ENCODE results near the gene COMMD4. TPM values are rescaled to one million over a fixed set of nuclear protein-coding genes. Genes with fewer than 3 reads are reported as not detected.
"Not testable (repeated sequence)": the region's sequence is repeated elsewhere in the genome, so short reads cannot be mapped to it uniquely, and the experiment has no call there.

The COMMD4 gene
- total RNA-seq, 1 donor from 2014 or later: 70.5 TPM

DNA sequence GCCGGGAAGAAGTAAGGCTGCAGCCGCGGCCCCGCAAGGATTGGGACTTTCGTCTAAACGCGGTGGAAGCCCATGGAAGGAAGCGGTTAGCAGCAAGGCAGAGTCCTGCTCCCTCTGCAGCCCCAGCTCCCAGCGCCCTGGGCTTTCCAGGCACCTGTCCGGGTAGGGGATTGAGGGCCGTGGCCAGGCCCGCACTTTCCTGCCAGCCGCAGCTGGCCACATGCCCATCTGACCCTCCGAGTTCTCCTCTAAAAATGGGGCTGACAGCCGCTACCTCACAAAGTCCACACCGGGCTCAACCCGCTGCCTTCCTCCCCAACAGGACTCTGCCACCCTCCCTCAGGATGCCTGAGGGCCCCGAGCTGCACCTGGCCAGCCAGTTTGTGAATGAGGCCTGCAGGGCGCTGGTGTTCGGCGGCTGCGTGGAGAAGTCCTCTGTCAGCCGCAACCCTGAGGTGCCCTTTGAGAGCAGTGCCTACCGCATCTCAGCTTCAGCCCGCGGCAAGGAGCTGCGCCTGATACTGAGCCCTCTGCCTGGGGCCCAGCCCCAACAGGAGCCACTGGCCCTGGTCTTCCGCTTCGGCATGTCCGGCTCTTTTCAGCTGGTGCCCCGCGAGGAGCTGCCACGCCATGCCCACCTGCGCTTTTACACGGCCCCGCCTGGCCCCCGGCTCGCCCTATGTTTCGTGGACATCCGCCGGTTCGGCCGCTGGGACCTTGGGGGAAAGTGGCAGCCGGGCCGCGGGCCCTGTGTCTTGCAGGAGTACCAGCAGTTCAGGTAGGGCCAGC, 12.9 kb downstream of the COMMD4 start:
- Mint-ChIP-seq H3K9me3 (no peaks in the 10 kb centered on the region), H3K27ac (no peak overlapping the region), H3K36me3 (no peaks in the 10 kb centered on the region), H3K27me3 (ENCODE audit: low read depth) (peaks cover 14% of the 10 kb centered on the region), H3K4me3 (peak overlapping the region; percentile 80), H3K4me1 (peaks cover 9% of the 10 kb centered on the region)
- DNase-seq (ENCODE audit: low spot score in 2 of 2, unreplicated experiment in 2 of 2): peak in 1 of 2 experiments; percentile 45
- TF ChIP-seq, protein P1, sequence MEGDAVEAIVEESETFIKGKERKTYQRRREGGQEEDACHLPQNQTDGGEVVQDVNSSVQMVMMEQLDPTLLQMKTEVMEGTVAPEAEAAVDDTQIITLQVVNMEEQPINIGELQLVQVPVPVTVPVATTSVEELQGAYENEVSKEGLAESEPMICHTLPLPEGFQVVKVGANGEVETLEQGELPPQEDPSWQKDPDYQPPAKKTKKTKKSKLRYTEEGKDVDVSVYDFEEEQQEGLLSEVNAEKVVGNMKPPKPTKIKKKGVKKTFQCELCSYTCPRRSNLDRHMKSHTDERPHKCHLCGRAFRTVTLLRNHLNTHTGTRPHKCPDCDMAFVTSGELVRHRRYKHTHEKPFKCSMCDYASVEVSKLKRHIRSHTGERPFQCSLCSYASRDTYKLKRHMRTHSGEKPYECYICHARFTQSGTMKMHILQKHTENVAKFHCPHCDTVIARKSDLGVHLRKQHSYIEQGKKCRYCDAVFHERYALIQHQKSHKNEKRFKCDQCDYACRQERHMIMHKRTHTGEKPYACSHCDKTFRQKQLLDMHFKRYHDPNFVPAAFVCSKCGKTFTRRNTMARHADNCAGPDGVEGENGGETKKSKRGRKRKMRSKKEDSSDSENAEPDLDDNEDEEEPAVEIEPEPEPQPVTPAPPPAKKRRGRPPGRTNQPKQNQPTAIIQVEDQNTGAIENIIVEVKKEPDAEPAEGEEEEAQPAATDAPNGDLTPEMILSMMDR (IDR thresholded peaks at IDR 0.05; ENCODE audit: unreplicated experiment): no peak

DNA sequence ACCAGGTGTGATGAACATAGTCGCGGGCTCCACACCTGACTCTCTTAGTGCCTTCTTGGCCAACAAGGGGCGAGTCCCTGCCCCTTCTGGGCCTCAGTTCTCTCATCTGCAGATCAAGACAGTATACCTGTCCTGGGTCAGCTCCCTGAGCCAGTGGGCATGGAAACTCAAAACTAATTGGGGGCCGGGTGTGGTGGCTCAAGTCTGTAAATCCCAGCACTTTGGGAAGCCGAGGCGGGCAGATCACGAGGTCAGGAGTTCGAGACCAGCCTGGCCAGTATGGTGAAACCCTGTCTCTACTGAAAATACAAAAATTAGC, 13.4 kb downstream of the COMMD4 start:
- not testable (repeated sequence) for H3K9me3 Mint-ChIP-seq; H3K36me3 Mint-ChIP-seq; DNase-seq (ENCODE audit: low spot score in 2 of 2, unreplicated experiment in 2 of 2); H3K4me1 Mint-ChIP-seq; H3K27ac Mint-ChIP-seq
- H3K27me3 Mint-ChIP-seq (ENCODE audit: low read depth): peaks cover 14% of the 10 kb centered on the region
- H3K4me3 Mint-ChIP-seq: peak overlapping the region; percentile 80

DNA sequence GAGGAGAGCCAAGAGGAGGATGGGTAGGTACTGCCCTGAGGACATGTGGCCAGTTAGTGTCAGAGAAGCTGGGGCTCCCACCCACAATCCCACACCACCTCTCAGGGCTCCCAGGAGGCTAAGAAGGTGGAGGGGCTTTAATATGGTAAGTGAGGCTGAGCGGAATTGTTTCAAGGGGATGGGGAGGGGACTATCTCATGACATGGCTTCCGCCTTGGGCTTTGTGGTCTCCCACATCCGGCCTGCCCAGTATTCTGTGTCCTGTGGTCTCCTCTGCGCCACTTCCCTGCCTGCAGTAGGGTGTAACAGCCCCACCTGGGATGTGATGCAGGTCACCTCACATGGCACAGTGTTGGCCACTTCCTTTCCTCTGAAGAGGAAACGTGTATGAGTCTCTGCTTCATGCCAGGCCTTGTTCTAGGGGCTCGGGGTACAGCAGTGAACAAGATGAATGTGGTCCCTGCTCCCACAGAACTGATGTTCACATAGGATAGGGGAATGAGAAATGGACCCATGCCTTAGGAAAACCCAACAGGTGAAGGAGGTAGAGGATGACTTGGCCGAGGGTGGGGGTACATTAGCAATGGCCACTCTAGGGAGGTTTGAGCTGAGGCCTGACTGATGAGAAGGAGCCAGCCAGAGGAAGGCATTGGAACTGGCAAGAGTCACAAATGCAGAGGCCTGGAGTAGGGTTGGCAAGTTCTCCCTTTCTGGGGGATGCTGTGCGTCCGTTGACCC, 14.2 kb downstream of the COMMD4 start:
- no peak for DNase-seq (ENCODE audit: low spot score in 2 of 2, unreplicated experiment in 2 of 2)

DNA sequence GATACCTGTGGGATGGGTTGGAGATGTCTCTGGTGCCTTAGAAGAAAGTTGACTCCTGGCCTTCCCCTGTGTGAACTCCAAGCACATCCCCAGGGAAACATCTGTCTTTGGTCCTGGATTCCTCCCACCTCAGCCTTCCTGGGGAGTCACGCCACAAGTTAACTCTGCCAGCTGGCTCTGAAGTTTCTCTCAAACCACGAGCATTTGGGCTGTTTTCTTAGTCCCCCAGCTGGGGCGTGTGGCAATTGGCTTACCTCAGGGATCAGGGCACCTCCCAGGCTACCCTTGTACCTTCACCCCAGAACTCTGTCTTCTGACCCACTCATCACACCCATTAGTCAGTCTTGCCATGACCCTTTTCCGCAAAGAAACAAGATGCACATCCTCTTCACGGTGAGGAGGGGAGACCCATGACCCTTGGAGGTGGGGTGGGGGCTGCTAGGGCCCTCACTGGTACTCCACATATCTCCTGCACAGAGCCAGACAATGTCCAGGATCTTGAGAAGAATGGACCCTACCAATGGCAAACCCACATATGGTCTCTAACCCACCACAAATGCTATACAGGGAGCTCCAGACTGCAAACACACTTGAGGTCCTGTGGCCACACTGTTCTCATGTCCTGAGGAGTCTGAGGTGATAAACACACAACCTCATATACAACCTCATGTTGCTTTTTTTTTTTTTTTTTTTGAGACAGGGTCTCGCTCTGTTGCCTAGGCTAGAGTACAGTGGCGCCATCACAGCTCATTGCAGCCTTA, 14.9 kb downstream of the COMMD4 start:
- H3K4me1 Mint-ChIP-seq: peaks cover 9% of the 10 kb centered on the region
- no peak overlapping the region for H3K27ac Mint-ChIP-seq
- DNase-seq (ENCODE audit: low spot score in 2 of 2, unreplicated experiment in 2 of 2): no peak
- no peak overlapping the region for H3K4me3 Mint-ChIP-seq
- H3K36me3 Mint-ChIP-seq: peaks cover 1% of the 10 kb centered on the region
- TF ChIP-seq, protein P1 (IDR thresholded peaks at IDR 0.05; ENCODE audit: unreplicated experiment): no peak
- peaks cover 14% of the 10 kb centered on the region for H3K27me3 Mint-ChIP-seq (ENCODE audit: low read depth)
- H3K9me3 Mint-ChIP-seq: no peaks in the 10 kb centered on the region

More for the DNA sequence above, 14.2 kb downstream of the COMMD4 start:
- no peaks in the 10 kb centered on the region for H3K9me3 Mint-ChIP-seq
- H3K27ac Mint-ChIP-seq: no peak overlapping the region
- TF ChIP-seq, protein P1 (IDR thresholded peaks at IDR 0.05; ENCODE audit: unreplicated experiment): no peak
- H3K27me3 Mint-ChIP-seq (ENCODE audit: low read depth): peaks cover 14% of the 10 kb centered on the region
- H3K4me3 Mint-ChIP-seq: peak overlapping the region; percentile 30
- H3K36me3 Mint-ChIP-seq: no peaks in the 10 kb centered on the region
- peaks cover 9% of the 10 kb centered on the region for H3K4me1 Mint-ChIP-seq

DNA sequence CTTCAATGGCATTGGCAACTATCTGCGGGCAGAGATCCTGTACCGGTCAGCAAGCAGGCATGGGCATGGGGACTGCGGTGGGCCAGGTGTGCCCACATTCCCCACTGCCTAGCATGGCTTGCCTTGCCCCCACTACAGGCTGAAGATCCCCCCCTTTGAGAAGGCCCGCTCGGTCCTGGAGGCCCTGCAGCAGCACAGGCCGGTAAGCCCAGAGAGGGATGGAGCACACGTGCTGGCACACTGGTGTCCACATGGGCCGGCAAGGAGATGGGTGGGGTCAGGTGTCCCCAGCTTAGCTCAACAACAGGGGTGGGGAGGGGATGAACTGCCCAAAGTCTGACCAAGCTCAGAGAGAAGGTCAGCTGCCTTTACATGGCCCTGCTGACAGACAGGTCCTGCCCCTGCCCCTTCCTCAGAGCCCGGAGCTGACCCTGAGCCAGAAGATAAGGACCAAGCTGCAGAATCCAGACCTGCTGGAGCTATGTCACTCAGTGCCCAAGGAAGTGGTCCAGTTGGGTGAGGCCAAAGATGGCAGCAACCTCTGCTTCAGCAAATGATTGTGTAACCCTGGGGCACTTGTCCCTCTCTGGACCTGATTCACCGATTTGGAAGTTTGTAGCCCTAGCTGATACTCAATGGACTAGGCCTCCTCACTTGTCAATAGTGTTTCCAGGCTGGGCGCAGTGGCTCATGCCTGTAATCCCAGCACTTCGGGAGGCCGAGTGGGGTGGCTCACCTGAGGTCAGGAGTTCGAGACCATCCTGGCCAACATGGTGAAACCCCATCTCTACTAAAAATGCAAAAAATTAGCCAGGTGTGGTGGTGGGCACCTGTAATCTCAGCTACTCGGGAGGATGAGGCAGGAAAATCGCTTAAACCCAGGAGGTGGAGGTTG, 16.6 kb downstream of the COMMD4 start:
- Mint-ChIP-seq H3K4me1 (peaks cover 5% of the 10 kb centered on the region), H3K27me3 (ENCODE audit: low read depth) (peaks cover 4% of the 10 kb centered on the region), H3K27ac (no peak overlapping the region), H3K9me3 (no peaks in the 10 kb centered on the region), H3K4me3 (no peak overlapping the region), H3K36me3 (peaks cover 1% of the 10 kb centered on the region)
- TF ChIP-seq, protein P1 (IDR thresholded peaks at IDR 0.05; ENCODE audit: unreplicated experiment): no peak
- no peak for DNase-seq (ENCODE audit: low spot score in 2 of 2, unreplicated experiment in 2 of 2)

Data from mesothelial cell of epicardium (in vitro differentiated cells).